Measurements from ENCODE around the gene FBXO2.
"Not testable (repeated sequence)": the region's sequence is repeated elsewhere in the genome, so short reads cannot be mapped to it uniquely, and the experiment has no call there.

The FBXO2 gene

GRCh38 chr1:11611638-11612327, 42.4 kb downstream of the FBXO2 start:
- no peaks in the 10 kb centered on the region for H3K36me3 Mint-ChIP-seq (ENCODE audit: low read depth)
- H3K4me1 Mint-ChIP-seq (ENCODE audit: low read depth) = no peaks in the 10 kb centered on the region
- no peaks in the 10 kb centered on the region for H3K27me3 Mint-ChIP-seq (ENCODE audit: low read depth)
- no peak overlapping the region for H3K4me3 Mint-ChIP-seq
- no peaks in the 10 kb centered on the region for H3K9me3 Mint-ChIP-seq
- no peak overlapping the region for H3K27ac Mint-ChIP-seq

DNA sequence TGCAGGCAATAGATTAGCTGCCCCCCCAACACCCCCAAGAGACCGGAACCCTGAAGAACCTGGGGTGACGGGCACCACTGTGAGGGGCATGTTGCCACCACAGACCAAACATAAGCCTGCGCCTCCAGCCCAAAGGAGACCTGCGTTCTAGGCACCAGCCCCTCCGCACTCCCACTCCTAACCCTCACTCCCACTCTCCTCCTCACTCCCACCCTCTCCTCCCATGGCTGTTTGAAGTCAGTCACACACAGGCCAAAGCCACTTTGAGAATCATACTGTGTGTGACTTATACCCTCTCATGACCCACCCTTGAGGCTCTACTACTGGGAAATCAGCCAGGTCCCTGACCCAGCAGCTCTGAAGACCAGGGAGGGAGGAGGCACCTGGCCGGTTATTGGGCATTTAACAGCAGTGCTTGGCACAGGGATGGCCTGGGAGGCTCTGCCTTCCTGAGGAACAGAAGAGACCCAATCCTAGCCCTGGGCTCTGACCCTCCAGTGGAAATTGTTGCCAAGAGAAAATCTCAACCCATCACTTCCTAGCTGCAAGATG, 43.5 kb downstream of the FBXO2 start:
- Mint-ChIP-seq H3K27me3 (ENCODE audit: low read depth) (no peaks in the 10 kb centered on the region), H3K36me3 (ENCODE audit: low read depth) (no peaks in the 10 kb centered on the region), H3K27ac (no peak overlapping the region), H3K9me3 (no peaks in the 10 kb centered on the region), H3K4me1 (ENCODE audit: low read depth) (no peaks in the 10 kb centered on the region), H3K4me3 (no peak overlapping the region)

GRCh38 chr1:11609378-11609777, 44.9 kb downstream of the FBXO2 start:
- H3K36me3 Mint-ChIP-seq (ENCODE audit: low read depth); H3K27ac Mint-ChIP-seq: not testable (repeated sequence)

GRCh38 chr1:11608596-11609130, 45.6 kb downstream of the FBXO2 start:
- H3K27me3 Mint-ChIP-seq (ENCODE audit: low read depth); H3K4me3 Mint-ChIP-seq; H3K27ac Mint-ChIP-seq; H3K9me3 Mint-ChIP-seq; H3K36me3 Mint-ChIP-seq (ENCODE audit: low read depth); H3K4me1 Mint-ChIP-seq (ENCODE audit: low read depth): not testable (repeated sequence)

More at GRCh38 chr1:11609378-11609777, 44.9 kb downstream of the FBXO2 start:
- H3K4me1 Mint-ChIP-seq (ENCODE audit: low read depth); H3K9me3 Mint-ChIP-seq; H3K4me3 Mint-ChIP-seq; H3K27me3 Mint-ChIP-seq (ENCODE audit: low read depth): not testable (repeated sequence)

- Mint-ChIP-seq H3K36me3 (ENCODE audit: low read depth) (no peaks in the 10 kb centered on the region), H3K9me3 (no peaks in the 10 kb centered on the region), H3K27ac (no peak overlapping the region), H3K4me1 (ENCODE audit: low read depth) (no peaks in the 10 kb centered on the region), H3K4me3 (no peak overlapping the region), H3K27me3 (ENCODE audit: low read depth) (no peaks in the 10 kb centered on the region)
Observed at GRCh38 chr1:11606775-11607174, 47.5 kb downstream of the FBXO2 start.

GRCh38 chr1:11602981-11603380, 51.2 kb downstream of the FBXO2 start:
- Mint-ChIP-seq H3K9me3 (no peaks in the 10 kb centered on the region), H3K4me1 (ENCODE audit: low read depth) (no peaks in the 10 kb centered on the region), H3K36me3 (ENCODE audit: low read depth) (no peaks in the 10 kb centered on the region), H3K27me3 (ENCODE audit: low read depth) (no peaks in the 10 kb centered on the region), H3K27ac (no peak overlapping the region), H3K4me3 (no peak overlapping the region)

DNA sequence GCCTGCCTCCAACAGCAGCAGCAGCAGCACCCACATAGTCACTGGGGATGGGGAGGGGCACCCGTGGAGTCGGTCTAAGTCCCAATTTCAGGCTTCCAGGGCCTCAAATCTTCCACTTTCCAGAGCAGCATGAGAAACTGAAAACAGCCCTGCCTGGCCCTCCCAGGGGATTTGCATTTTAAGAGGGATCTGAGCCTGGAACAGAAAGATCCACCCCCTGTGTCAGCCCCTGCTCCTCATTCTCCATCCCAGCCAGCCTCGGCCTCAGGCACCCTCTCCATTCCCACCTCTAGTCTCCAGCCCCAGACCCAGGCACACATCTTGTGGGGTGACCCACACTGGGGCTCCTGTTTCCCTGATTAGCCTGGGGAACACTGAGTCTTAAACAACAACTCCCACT, 51.8 kb downstream of the FBXO2 start:
- no peak overlapping the region for H3K4me3 Mint-ChIP-seq
- no peak overlapping the region for H3K27ac Mint-ChIP-seq
- no peaks in the 10 kb centered on the region for H3K36me3 Mint-ChIP-seq (ENCODE audit: low read depth)
- no peaks in the 10 kb centered on the region for H3K4me1 Mint-ChIP-seq (ENCODE audit: low read depth)
- H3K27me3 Mint-ChIP-seq (ENCODE audit: low read depth) = no peaks in the 10 kb centered on the region
- no peaks in the 10 kb centered on the region for H3K9me3 Mint-ChIP-seq

DNA sequence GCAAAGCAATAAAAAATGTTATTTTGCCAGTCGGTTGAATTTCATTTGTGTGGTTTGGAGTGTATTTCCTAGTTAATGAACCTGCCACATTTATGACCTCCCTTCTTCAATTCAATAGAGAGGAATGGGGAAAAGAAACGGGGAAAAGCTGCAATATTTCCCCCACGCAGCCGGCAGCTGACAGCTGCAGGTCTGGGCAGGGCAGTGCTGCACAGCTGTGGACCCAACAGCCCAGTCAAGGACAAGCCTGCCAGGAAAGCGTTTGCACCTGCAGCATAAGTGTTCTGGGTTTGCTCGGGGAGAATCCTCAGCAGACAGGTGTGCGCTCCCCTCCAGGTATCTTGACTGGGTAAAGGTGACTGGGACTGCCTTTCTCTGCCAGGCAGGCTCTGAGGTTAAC, 53.4 kb downstream of the FBXO2 start:
- no peak overlapping the region for H3K4me3 Mint-ChIP-seq
- no peak overlapping the region for H3K27ac Mint-ChIP-seq
- no peaks in the 10 kb centered on the region for H3K36me3 Mint-ChIP-seq (ENCODE audit: low read depth)
- no peaks in the 10 kb centered on the region for H3K4me1 Mint-ChIP-seq (ENCODE audit: low read depth)
- no peaks in the 10 kb centered on the region for H3K9me3 Mint-ChIP-seq
- H3K27me3 Mint-ChIP-seq (ENCODE audit: low read depth) = peaks cover 6% of the 10 kb centered on the region

DNA sequence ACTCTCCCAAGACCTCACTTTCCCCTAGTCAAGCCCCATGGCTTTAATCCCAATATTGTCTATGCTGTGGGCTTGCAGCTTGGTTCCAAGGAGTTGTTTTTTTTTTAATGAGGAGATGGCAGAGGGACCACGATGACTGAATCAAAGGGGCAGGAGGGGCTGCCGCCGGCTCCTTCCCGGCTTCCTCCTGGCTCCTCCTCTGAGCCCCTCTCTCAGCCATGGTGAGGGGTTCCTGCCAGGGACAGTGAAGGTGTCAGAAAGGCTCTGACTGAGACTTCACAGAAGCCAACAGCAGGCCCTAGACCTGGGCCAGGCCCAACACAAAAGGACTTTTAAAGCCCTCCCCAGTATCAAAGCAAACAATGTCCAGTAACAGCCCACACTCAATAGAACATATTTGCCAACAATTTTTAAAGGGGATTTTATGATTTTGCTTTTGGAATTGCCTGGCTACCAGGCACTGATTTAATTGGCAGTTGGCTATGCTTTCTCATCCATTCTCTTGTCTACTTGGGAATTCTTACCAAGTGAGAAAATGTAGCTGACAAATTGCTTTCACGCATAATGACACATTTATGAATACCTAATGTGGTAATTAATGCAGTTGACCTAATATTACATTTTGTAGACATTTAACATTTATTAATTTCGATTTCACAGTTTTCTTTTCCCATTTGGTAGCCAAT, 54.2 kb downstream of the FBXO2 start:
- Mint-ChIP-seq H3K36me3 (ENCODE audit: low read depth) (no peaks in the 10 kb centered on the region), H3K9me3 (no peaks in the 10 kb centered on the region), H3K27ac (no peak overlapping the region), H3K27me3 (ENCODE audit: low read depth) (peaks cover 10% of the 10 kb centered on the region), H3K4me3 (no peak overlapping the region), H3K4me1 (ENCODE audit: low read depth) (no peaks in the 10 kb centered on the region)

DNA sequence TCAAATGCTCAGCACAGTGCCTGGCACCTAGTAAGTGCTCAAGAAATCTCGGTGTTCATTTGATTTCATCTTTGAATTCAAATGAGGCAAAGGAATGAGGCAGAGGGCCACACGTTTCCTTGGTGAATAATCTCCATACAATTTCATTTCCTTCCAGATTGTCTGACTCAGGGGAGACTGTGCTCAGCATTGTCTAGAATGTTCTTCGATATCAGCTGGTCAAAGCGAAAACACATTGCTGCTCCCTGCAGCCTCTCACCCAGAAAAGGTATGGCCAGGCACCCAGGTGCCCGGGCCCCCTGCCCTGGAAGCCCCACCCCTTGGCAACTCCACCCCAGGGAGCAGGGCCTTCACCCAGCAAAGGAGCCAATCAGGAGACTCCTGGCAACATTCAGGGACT, 55.8 kb downstream of the FBXO2 start:
- Mint-ChIP-seq H3K36me3 (ENCODE audit: low read depth) (no peaks in the 10 kb centered on the region), H3K27ac (no peak overlapping the region), H3K27me3 (ENCODE audit: low read depth) (peaks cover 16% of the 10 kb centered on the region), H3K4me1 (ENCODE audit: low read depth) (no peaks in the 10 kb centered on the region), H3K9me3 (no peaks in the 10 kb centered on the region), H3K4me3 (no peak overlapping the region)
